ENCODE measurements around the gene RAD54L.

The RAD54L gene
- long read RNA-seq, transcript RAD54L-201 (18 exons, 3,108 nt) = major isoform, 248 of 387 reads
- long read RNA-seq, partial matches to known transcripts = 36 of 387 reads
- long read RNA-seq, other reads (novel, unspliced or antisense) = 103 of 387 reads

GRCh38 chr1:46247436-46248121 is at the start of gene RAD54L:
TSS of gene RAD54L (plus strand) at chr1:46247763. CDS start at chr1:46248406, 643 bp downstream.
- TF ChIP-seq POLR2AphosphoS5 (IDR thresholded peaks at IDR 0.05; ENCODE audit: low read depth) (peak; percentile 81), CTCF (IDR thresholded peaks at IDR 0.05; ENCODE audit: insufficient read depth, low read length) (no peak), REST (IDR thresholded peaks at IDR 0.05; ENCODE audit: insufficient replicate concordance, low read depth) (no peak), SPI1 (IDR thresholded peaks at IDR 0.05; ENCODE audit: borderline replicate concordance, low read depth) (no peak), GABPA (IDR thresholded peaks at IDR 0.05; ENCODE audit: low read depth) (peak; percentile 62)
- DNase-seq (ENCODE audit: low read depth in 1 of 2, low spot score in 1 of 2) = peak; percentile 98 to 100

GRCh38 chr1:46197964-46198811 is 49.4 kb upstream of the RAD54L start, which contains the start of gene POMGNT1:
TSS of gene POMGNT1 (minus strand) at chr1:46198434. CDS start at chr1:46197821, 613 bp downstream.
- peak within 1 kb of the TSS; percentile 64 for H3K27ac ChIP-seq (replicated peaks)
- H3K4me3 ChIP-seq (replicated peaks; ENCODE audit: insufficient read depth, low read length) = peak within 1 kb of the TSS; percentile 82
- peak; percentile 39 to 45 for DNase-seq (ENCODE audit: low read depth in 1 of 2, low spot score in 1 of 2)
- no peaks in the 10 kb centered on the region for H3K27me3 ChIP-seq (ENCODE audit: insufficient read depth, poor library complexity, severe bottlenecking)
- TF ChIP-seq GABPA (IDR thresholded peaks at IDR 0.05; ENCODE audit: low read depth) = no peak
- TF ChIP-seq CTCF (IDR thresholded peaks at IDR 0.05; ENCODE audit: insufficient read depth, low read length) = no peak
- peak; percentile 10 for TF ChIP-seq REST (IDR thresholded peaks at IDR 0.05; ENCODE audit: insufficient replicate concordance, low read depth)
- peak; percentile 56; the same call in 1 of the 2 replicates for TF ChIP-seq POLR2AphosphoS5 (IDR thresholded peaks at IDR 0.05; ENCODE audit: low read depth)

More at GRCh38 chr1:46247436-46248121, at the start of gene RAD54L:
- Histone ChIP-seq H3K27me3 (ENCODE audit: insufficient read depth, poor library complexity, severe bottlenecking) (no peaks in the 10 kb centered on the region), H3K4me3 (replicated peaks; ENCODE audit: insufficient read depth, low read length) (peak within 1 kb of the TSS; percentile 75), H3K27ac (replicated peaks) (peak within 1 kb of the TSS; percentile 92)

GRCh38 chr1:46199233-46199749 is 48.3 kb upstream of the RAD54L start:
- Histone ChIP-seq H3K27me3 (ENCODE audit: insufficient read depth, poor library complexity, severe bottlenecking) (no peaks in the 10 kb centered on the region), H3K4me3 (replicated peaks; ENCODE audit: insufficient read depth, low read length) (no peak overlapping the region), H3K27ac (replicated peaks) (no peak overlapping the region)
- no peak for TF ChIP-seq SPI1 (IDR thresholded peaks at IDR 0.05; ENCODE audit: borderline replicate concordance, low read depth)
- no peak for TF ChIP-seq POLR2AphosphoS5 (IDR thresholded peaks at IDR 0.05; ENCODE audit: low read depth)
- no peak for TF ChIP-seq CTCF (IDR thresholded peaks at IDR 0.05; ENCODE audit: insufficient read depth, low read length)
- no peak for TF ChIP-seq REST (IDR thresholded peaks at IDR 0.05; ENCODE audit: insufficient replicate concordance, low read depth)
- no peak for TF ChIP-seq GABPA (IDR thresholded peaks at IDR 0.05; ENCODE audit: low read depth)
- DNase-seq (ENCODE audit: low read depth in 1 of 2, low spot score in 1 of 2) = no peak
